NT2/D1 (cell line): ENCODE data around the gene PPP2R3B.

Experiments
- DNase-seq: peaks from one replicate; pipeline ENCODE4 v3.0.0-alpha.2; 2011; ENCODE audit warnings: low read depth, low spot score
- H3K27me3 ChIP-seq: 2 replicates; pipeline ENCODE4 v1.6.0; 2011; ENCODE audit warnings: mild to moderate bottlenecking; ENCODE audit not compliant: insufficient read length, insufficient read depth
- H3K36me3 ChIP-seq: 2 replicates; pipeline ENCODE4 v1.6.1; 2011; ENCODE audit warnings: mild to moderate bottlenecking, low read length, mixed read lengths; ENCODE audit not compliant: insufficient read depth, insufficient read length
- H3K4me1 ChIP-seq: 2 replicates; pipeline ENCODE4 v1.5.1; 2011; ENCODE audit not compliant: insufficient read depth, insufficient read length
- H3K4me3 ChIP-seq: 2 replicates; pipeline ENCODE4 v1.5.1; 2011; ENCODE audit warnings: low read depth; ENCODE audit not compliant: insufficient read length
- H3K9ac ChIP-seq: 2 replicates; pipeline ENCODE4 v1.6.0; 2011; ENCODE audit warnings: low read depth; ENCODE audit not compliant: insufficient read length
- H3K9me3 ChIP-seq: 2 replicates; pipeline ENCODE4 v1.5.1; 2011; ENCODE audit warnings: mild to moderate bottlenecking, low read length; ENCODE audit not compliant: insufficient read depth
- SUZ12 ChIP-seq: IDR thresholded peaks from 2 replicates; pipeline ENCODE4 v1.6.1; 2011; ENCODE audit not compliant: insufficient read length, insufficient read depth; ENCODE audit errors: extremely low read depth
- YY1 ChIP-seq: IDR thresholded peaks from 2 replicates; pipeline ENCODE4 v1.6.1; 2011; ENCODE audit not compliant: insufficient read length, insufficient read depth
- ZNF274 ChIP-seq: IDR thresholded peaks from 2 replicates; pipeline ENCODE4 v1.6.1; 2011; ENCODE audit warnings: mild to moderate bottlenecking, low read depth, low read length

PPP2R3B gene

DNA sequence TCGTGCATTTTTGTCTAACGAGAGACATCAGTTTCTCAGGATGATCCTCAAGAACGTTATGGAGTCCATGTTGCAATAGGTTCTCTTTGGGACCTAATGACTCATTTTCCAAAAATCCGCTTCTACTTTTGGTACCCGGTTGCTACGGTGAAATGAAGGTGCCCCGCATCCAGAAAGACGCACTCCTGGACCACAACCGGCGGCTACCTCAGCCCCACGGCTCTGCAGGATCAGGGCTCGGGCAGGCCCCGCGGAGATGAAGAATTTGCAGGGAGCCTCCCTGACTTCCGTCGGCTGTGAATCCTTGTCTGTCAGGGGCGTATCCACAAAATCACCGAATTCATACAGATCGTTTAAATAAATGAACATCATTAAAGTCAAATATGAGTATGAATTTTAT is 83.7 kb downstream of the PPP2R3B start:
- DNase-seq: no peak
- peaks cover 75% of the 10 kb centered on the region for H3K36me3 ChIP-seq
- H3K27me3 ChIP-seq: no peaks in the 10 kb centered on the region
- no peak overlapping the region for H3K4me3 ChIP-seq
- H3K9ac ChIP-seq: no peak overlapping the region
- H3K9me3 ChIP-seq: no peaks in the 10 kb centered on the region
- TF ChIP-seq ZNF274 (no peak), YY1 (no peak), SUZ12 (no peak)
- H3K4me1 ChIP-seq: no peaks in the 10 kb centered on the region

DNA sequence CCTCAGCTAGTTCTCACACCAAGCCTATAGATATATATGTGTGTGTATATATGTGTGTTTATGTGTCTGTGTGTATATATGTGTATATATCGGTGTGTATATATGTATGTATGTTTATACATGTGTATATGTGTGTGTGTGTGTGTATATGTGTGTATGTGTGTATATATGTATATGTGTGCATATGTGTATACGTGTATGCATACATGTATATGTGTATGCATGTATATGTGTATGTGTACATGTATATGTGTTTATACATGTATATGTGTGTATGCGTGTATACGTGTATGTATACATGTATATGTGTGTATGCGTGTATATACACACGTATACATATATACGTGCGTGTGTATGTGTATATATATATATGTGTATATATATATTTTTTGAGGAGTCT is 86.4 kb downstream of the PPP2R3B start:
- Histone ChIP-seq H3K36me3 (peaks cover 59% of the 10 kb centered on the region), H3K9ac (no peak overlapping the region), H3K27me3 (no peaks in the 10 kb centered on the region), H3K4me3 (no peak overlapping the region), H3K9me3 (no peaks in the 10 kb centered on the region), H3K4me1 (no peaks in the 10 kb centered on the region)
- TF ChIP-seq YY1: no peak
- DNase-seq: no peak

DNA sequence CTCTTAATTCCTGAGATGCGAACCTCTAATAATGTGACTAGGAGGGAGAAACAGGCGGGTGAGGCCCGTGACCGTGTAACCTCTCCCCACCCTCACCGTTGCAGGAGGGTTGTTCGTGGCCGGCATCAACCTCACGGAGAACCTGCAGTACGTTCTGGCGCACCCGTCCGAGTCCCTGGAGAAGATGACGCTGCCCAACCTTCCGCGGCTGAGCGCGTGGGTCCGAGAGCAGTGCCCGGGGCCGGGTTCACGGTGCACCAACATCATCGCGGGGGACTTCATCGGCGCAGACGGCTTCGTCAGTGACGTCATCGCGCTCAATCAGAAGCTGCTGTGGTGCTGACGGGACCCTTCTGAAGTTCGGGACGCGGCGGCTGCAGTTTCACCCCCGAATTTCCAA is 87.7 kb downstream of the PPP2R3B start:
- H3K27me3 ChIP-seq: no peaks in the 10 kb centered on the region
- no peak for DNase-seq
- no peak overlapping the region for H3K4me3 ChIP-seq
- H3K4me1 ChIP-seq: no peaks in the 10 kb centered on the region
- H3K9me3 ChIP-seq: no peaks in the 10 kb centered on the region
- TF ChIP-seq ZNF274 (no peak), SUZ12 (no peak), YY1 (no peak)
- peaks cover 60% of the 10 kb centered on the region for H3K36me3 ChIP-seq
- H3K9ac ChIP-seq: no peak overlapping the region

DNA sequence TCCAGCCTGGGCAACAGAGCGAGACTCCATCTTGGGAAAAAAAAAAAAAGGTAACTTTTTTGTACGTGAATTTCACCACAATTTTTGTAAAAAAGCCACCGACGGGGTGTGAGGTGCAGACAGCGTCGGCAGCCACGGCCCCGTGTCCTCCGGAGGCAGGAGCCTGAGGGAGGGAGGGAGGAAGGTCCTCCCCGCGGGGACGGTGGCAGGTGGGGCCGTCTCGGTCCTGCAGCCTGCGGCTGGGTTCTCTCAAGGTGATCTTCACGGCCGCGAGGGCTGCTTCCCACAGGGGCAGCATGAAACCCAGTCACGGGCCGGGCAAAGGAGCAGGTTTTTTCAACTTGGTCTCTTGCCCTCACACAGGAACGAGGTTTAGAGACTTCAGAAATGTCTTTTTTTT is 91.6 kb downstream of the PPP2R3B start:
- Histone ChIP-seq H3K4me3 (no peak overlapping the region), H3K9me3 (no peaks in the 10 kb centered on the region), H3K9ac (no peak overlapping the region), H3K4me1 (no peaks in the 10 kb centered on the region), H3K36me3 (peaks cover 67% of the 10 kb centered on the region), H3K27me3 (no peaks in the 10 kb centered on the region)
- TF ChIP-seq YY1 (no peak), SUZ12 (no peak), ZNF274 (no peak)
- DNase-seq: no peak

DNA sequence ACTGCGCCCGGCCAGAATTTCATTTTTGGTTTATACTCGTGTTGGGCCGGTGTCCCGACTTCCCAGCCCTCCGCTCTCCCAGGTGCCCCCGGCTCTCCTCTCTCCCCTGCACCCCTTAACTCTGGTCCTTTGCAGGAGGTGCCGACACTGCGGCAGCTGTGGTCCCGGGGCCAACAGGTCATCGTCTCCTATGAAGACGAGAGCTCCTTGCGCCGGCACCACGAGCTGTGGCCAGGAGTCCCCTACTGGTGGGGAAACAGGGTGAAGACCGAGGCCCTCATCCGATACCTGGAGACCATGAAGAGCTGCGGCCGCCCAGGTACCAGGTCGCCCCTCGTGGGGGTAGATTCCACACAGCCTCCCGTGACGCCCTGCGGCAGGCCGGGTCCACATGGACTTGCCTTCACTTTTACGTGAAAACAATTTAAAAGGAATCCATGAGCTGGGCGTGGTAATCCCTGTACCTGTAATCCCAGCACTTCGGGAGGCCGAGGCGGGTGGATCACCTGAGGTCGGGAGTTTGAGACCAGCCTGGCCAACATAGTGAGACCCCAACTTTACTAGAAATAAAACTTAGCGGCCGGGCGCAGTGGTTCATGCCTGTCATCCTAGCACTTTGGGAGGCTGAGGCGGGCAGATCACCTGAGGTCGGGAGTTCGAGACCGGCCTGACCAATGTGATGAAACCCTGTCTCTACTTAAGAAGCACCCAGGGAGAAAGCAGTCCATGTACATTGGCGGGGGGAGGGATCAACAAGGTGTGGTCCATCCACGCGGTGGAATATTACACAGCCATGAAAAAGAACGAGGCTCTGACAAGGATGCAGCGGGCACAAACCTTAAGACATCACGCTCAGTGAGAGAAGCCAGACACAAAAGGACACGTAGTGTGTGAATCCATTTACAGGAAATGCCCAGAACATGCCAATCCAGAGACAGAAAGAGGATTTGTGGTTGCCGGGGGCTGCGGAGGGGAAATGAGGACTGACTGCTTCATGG is 93.5 kb downstream of the PPP2R3B start:
- DNase-seq: no peak
- H3K4me3 ChIP-seq: no peak overlapping the region
- H3K4me1 ChIP-seq: peaks cover 4% of the 10 kb centered on the region
- H3K9me3 ChIP-seq: no peaks in the 10 kb centered on the region
- peaks cover 69% of the 10 kb centered on the region for H3K36me3 ChIP-seq
- H3K27me3 ChIP-seq: no peaks in the 10 kb centered on the region
- no peak for TF ChIP-seq YY1
- no peak for TF ChIP-seq ZNF274
- TF ChIP-seq SUZ12: no peak
- no peak overlapping the region for H3K9ac ChIP-seq

DNA sequence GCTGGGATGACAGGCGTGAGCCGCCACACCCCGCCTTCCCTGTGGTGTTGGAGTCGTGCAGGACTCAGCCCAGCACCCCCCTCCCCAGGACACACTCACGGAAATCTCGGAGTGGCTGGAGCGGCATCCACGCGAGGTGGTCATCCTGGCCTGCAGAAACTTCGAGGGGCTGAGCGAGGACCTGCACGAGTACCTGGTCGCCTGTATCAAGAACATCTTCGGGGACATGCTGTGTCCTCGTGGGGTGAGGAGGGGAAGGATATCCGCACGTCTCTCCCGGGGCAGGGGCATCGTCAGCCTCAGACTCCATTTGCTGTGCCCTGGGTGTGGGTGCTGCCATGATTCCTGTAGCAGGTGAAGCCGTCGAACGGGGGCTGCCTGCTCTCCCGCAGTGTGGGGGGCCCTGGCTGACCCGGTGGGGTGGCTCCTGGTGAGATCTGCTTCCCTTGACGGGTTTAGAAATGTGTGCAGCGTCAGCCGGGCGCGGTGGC is 95.3 kb downstream of the PPP2R3B start:
- no peak for DNase-seq
- no peak for TF ChIP-seq SUZ12
- no peak for TF ChIP-seq YY1
- H3K27me3 ChIP-seq: no peaks in the 10 kb centered on the region
- peaks cover 78% of the 10 kb centered on the region for H3K36me3 ChIP-seq
- H3K4me3 ChIP-seq: no peak overlapping the region
- H3K4me1 ChIP-seq: peaks cover 5% of the 10 kb centered on the region
- no peak overlapping the region for H3K9ac ChIP-seq
- H3K9me3 ChIP-seq: no peaks in the 10 kb centered on the region

DNA sequence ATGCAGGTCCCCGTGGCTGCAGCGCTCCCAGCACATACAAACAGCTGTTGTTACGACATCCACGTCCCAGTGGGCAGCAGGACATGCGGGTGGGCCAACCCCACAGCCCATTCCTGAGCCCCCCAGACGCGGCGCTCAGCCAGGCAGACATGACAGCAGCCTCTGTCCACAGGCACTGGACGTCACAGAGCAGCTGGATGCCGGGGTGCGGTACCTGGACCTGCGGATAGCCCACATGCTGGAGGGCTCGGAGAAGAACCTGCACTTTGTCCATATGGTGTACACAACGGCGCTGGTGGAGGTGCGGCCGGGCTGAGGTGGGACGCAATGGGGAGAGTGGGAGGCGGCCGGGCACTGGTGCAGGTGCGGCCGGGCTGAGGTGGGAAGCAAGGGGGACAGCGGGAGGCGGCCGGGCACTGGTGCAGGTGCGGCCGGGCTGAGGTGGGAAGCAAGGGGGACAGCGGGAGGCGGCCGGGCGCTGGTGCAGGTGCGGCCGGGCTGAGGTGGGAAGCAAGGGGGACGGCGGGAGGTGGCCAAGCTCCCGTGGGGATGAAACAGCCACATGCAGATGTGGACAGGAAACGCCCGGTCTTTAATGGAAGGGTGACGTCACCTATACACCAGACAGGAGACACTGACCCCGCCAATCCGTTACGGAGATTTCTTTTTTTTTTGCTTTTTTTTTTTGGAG is 96.1 kb downstream of the PPP2R3B start:
- DNase-seq: no peak
- Histone ChIP-seq H3K9me3 (no peaks in the 10 kb centered on the region), H3K4me1 (peaks cover 5% of the 10 kb centered on the region), H3K9ac (no peak overlapping the region), H3K27me3 (no peaks in the 10 kb centered on the region), H3K4me3 (no peak overlapping the region), H3K36me3 (peaks cover 81% of the 10 kb centered on the region)
- TF ChIP-seq ZNF274: no peak
- TF ChIP-seq YY1: no peak
- TF ChIP-seq SUZ12: no peak
